ENCODE data around the gene SYNGR2.

GRCh38 chr17:78146881-78147280, 21.5 kb upstream of the SYNGR2 start:
- TF ChIP-seq POLR2A (IDR thresholded peaks at IDR 0.05): no peak
- TF ChIP-seq POLR2AphosphoS5 (IDR thresholded peaks at IDR 0.05): no peak
- no peak for TF ChIP-seq CTCF (IDR thresholded peaks at IDR 0.05)

Measured in prostate gland (tissue), 2 donors.